MM.1S (cell line): ENCODE data around the gene IFI35.

Experiments used
- DNase-seq: peaks from one replicate; pipeline ENCODE4 v3.0.0-alpha.2; 2015
- H2AFZ ChIP-seq: fragments of 300-600 bp; sonication (generic); 2 replicates; pipeline ENCODE4 v1.6.0; 2016; ENCODE audit warnings: antibody characterized with exemption, low read length
- H3F3A ChIP-seq: fragments of 300-600 bp; sonication (generic); 2 replicates; pipeline ENCODE4 v1.6.1; 2016; ENCODE audit warnings: mild to moderate bottlenecking, antibody characterized with exemption, low read length, moderate library complexity, mixed read lengths; ENCODE audit not compliant: insufficient read depth
- H3K27ac ChIP-seq: fragments of 300-600 bp; sonication (generic); 2 replicates; pipeline ENCODE4 v1.5.1; 2016; ENCODE audit warnings: mild to moderate bottlenecking, low read length
- H3K27me3 ChIP-seq: fragments of 300-600 bp; sonication (generic); replicated peaks from 2 replicates; pipeline ENCODE4 v1.6.0; 2016; ENCODE audit warnings: low read length; ENCODE audit not compliant: insufficient read depth
- H3K36me3 ChIP-seq: fragments of 300-600 bp; sonication (generic); replicated peaks from 2 replicates; pipeline ENCODE4 v1.6.1; 2016; ENCODE audit warnings: mild to moderate bottlenecking, low read length, mixed read lengths; ENCODE audit not compliant: insufficient read depth
- H3K4me1 ChIP-seq: fragments of 300-600 bp; sonication (generic); 2 replicates; pipeline ENCODE4 v1.6.1; 2016; ENCODE audit warnings: low read length, mixed read lengths
- H3K4me2 ChIP-seq: fragments of 300-600 bp; sonication (generic); 2 replicates; pipeline ENCODE4 v1.6.0; 2016; ENCODE audit warnings: low read depth, low read length
- H3K4me3 ChIP-seq: fragments of 300-600 bp; sonication (generic); 2 replicates; pipeline ENCODE4 v1.5.1; 2016; ENCODE audit warnings: low read length, mixed read lengths
- H3K79me2 ChIP-seq: fragments of 300-600 bp; sonication (generic); 2 replicates; pipeline ENCODE4 v1.6.1; 2016; ENCODE audit warnings: mixed run types, low read length, mixed read lengths
- H3K9ac ChIP-seq: fragments of 300-600 bp; sonication (generic); 2 replicates; pipeline ENCODE4 v1.6.1; 2016; ENCODE audit warnings: low read length, mixed read lengths
- H3K9me2 ChIP-seq: fragments of 300-600 bp; sonication (generic); replicated peaks from 2 replicates; pipeline ENCODE4 v1.6.1; 2016; ENCODE audit warnings: mild to moderate bottlenecking, low read length, mixed read lengths; ENCODE audit not compliant: insufficient read depth
- H3K9me3 ChIP-seq: fragments of 300-600 bp; sonication (generic); replicated peaks from 2 replicates; pipeline ENCODE4 v1.6.1; 2016; ENCODE audit warnings: mild to moderate bottlenecking, low read length, mixed read lengths; ENCODE audit not compliant: insufficient read depth
- H4K20me1 ChIP-seq: fragments of 300-600 bp; sonication (generic); 2 replicates; pipeline ENCODE4 v1.6.1; 2016; ENCODE audit warnings: mild to moderate bottlenecking, low read length, moderate library complexity, mixed read lengths; ENCODE audit not compliant: insufficient read depth
- CTCF ChIP-seq: fragments of 300-600 bp; sonication (generic); IDR thresholded peaks from 2 replicates; pipeline ENCODE4 v1.5.1; 2016; ENCODE audit warnings: antibody characterized with exemption, low read length, mixed read lengths
- EZH2 ChIP-seq: fragments of 300-600 bp; sonication (generic); optimal IDR thresholded peaks from 2 replicates; pipeline ENCODE3; 2017; ENCODE audit warnings: low read depth, mild to moderate bottlenecking, antibody characterized with exemption, low read length, mixed read lengths
- EZH2phosphoT487 ChIP-seq: fragments of 300-600 bp; sonication (generic); IDR thresholded peaks from 2 replicates; pipeline ENCODE4 v1.6.1; 2018; ENCODE audit warnings: antibody characterized with exemption, low read length

The IFI35 gene

GRCh38 chr17:43018932-43019331 lies 12.3 kb downstream of the IFI35 start:
- no peaks in the 10 kb centered on the region for H3K27me3 ChIP-seq
- H2AFZ ChIP-seq, result no peak overlapping the region
- DNase-seq, result no peak
- H3K9ac ChIP-seq, result no peak overlapping the region
- H4K20me1 ChIP-seq, result no peaks in the 10 kb centered on the region
- no peaks in the 10 kb centered on the region for H3K4me1 ChIP-seq
- H3K36me3 ChIP-seq, result no peaks in the 10 kb centered on the region
- no peaks in the 10 kb centered on the region for H3K9me2 ChIP-seq
- H3K79me2 ChIP-seq, result no peaks in the 10 kb centered on the region
- H3K9me3 ChIP-seq, result no peaks in the 10 kb centered on the region
- H3K4me3 ChIP-seq, result no peak overlapping the region
- H3F3A ChIP-seq, result peaks cover 5% of the 10 kb centered on the region; the same call in 1 of the 2 replicates
- H3K4me2 ChIP-seq, result no peak overlapping the region
- no peak overlapping the region for H3K27ac ChIP-seq
- TF ChIP-seq CTCF (no peak), EZH2 (no peak), EZH2phosphoT487 (no peak)

- Histone ChIP-seq H4K20me1 (no peaks in the 10 kb centered on the region), H3K4me3 (no peak overlapping the region), H3K27ac (no peak overlapping the region), H2AFZ (no peak overlapping the region), H3K79me2 (no peaks in the 10 kb centered on the region), H3K9me3 (no peaks in the 10 kb centered on the region), H3K9me2 (no peaks in the 10 kb centered on the region), H3F3A (peaks cover 5% of the 10 kb centered on the region; the same call in 1 of the 2 replicates), H3K27me3 (no peaks in the 10 kb centered on the region), H3K9ac (no peak overlapping the region), H3K36me3 (no peaks in the 10 kb centered on the region), H3K4me2 (no peak overlapping the region), H3K4me1 (no peaks in the 10 kb centered on the region)
- TF ChIP-seq EZH2phosphoT487 (no peak), CTCF (no peak), EZH2 (no peak)
- DNase-seq, result no peak
Observed at GRCh38 chr17:43019418-43019817, 12.8 kb downstream of the IFI35 start.

- H3K79me2 ChIP-seq, result no peaks in the 10 kb centered on the region
- H2AFZ ChIP-seq, result no peak overlapping the region
- H3K4me3 ChIP-seq, result no peak overlapping the region
- no peaks in the 10 kb centered on the region for H3K9me3 ChIP-seq
- no peaks in the 10 kb centered on the region for H3K4me1 ChIP-seq
- no peak overlapping the region for H3K4me2 ChIP-seq
- no peak for DNase-seq
- H3K27me3 ChIP-seq, result no peaks in the 10 kb centered on the region
- no peak for TF ChIP-seq CTCF
- TF ChIP-seq EZH2phosphoT487, result no peak
- H3K27ac ChIP-seq, result no peak overlapping the region
- no peaks in the 10 kb centered on the region for H3K9me2 ChIP-seq
- H4K20me1 ChIP-seq, result no peaks in the 10 kb centered on the region
- H3K9ac ChIP-seq, result no peak overlapping the region
- peaks cover 5% of the 10 kb centered on the region; the same call in 1 of the 2 replicates for H3F3A ChIP-seq
- H3K36me3 ChIP-seq, result no peaks in the 10 kb centered on the region
Observed at GRCh38 chr17:43020030-43020621, 13.5 kb downstream of the IFI35 start.
